ENCODE data around the gene PPM1D.
"Not testable (repeated sequence)": the region's sequence is repeated elsewhere in the genome, so short reads cannot be mapped to it uniquely, and the experiment has no call there.

GRCh38 chr17:60614247-60614646 is 14.3 kb downstream of the PPM1D start:
- TF ChIP-seq ZNF263 (CRISPR knock-in tag; IDR thresholded peaks at IDR 0.05); CTCF (CRISPR knock-in tag; IDR thresholded peaks at IDR 0.05); GABPA (IDR thresholded peaks at IDR 0.05; ENCODE audit: low read depth, low read length); GABPA (CRISPR knock-in tag; IDR thresholded peaks at IDR 0.05; ENCODE audit: low read depth); ZFP37 (CRISPR knock-in tag; IDR thresholded peaks at IDR 0.05; ENCODE audit: borderline replicate concordance): not testable (repeated sequence)
- TF ChIP-seq, protein P1, sequence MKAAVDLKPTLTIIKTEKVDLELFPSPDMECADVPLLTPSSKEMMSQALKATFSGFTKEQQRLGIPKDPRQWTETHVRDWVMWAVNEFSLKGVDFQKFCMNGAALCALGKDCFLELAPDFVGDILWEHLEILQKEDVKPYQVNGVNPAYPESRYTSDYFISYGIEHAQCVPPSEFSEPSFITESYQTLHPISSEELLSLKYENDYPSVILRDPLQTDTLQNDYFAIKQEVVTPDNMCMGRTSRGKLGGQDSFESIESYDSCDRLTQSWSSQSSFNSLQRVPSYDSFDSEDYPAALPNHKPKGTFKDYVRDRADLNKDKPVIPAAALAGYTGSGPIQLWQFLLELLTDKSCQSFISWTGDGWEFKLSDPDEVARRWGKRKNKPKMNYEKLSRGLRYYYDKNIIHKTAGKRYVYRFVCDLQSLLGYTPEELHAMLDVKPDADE (CRISPR knock-in tag; IDR thresholded peaks at IDR 0.05), result not testable (repeated sequence)
- TF ChIP-seq, protein P2, sequence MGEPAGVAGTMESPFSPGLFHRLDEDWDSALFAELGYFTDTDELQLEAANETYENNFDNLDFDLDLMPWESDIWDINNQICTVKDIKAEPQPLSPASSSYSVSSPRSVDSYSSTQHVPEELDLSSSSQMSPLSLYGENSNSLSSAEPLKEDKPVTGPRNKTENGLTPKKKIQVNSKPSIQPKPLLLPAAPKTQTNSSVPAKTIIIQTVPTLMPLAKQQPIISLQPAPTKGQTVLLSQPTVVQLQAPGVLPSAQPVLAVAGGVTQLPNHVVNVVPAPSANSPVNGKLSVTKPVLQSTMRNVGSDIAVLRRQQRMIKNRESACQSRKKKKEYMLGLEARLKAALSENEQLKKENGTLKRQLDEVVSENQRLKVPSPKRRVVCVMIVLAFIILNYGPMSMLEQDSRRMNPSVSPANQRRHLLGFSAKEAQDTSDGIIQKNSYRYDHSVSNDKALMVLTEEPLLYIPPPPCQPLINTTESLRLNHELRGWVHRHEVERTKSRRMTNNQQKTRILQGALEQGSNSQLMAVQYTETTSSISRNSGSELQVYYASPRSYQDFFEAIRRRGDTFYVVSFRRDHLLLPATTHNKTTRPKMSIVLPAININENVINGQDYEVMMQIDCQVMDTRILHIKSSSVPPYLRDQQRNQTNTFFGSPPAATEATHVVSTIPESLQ (CRISPR knock-in tag; conservative IDR thresholded peaks at IDR 0.05), result not testable (repeated sequence)

All from HepG2 (cell line).